Neuron (in vitro differentiated cells): Measurements from ENCODE around the gene P2RX6.

ENCODE experiments used
- H2AFZ ChIP-seq: one replicate; pipeline ENCODE4 v1.6.1; 2013; ENCODE audit warnings: low read depth, mild to moderate bottlenecking, inconsistent platforms, low read length, moderate library complexity
- H3K27me3 ChIP-seq: one replicate; pipeline ENCODE4 v1.6.1; 2013; ENCODE audit warnings: low read length; ENCODE audit not compliant: insufficient read depth
- H3K36me3 ChIP-seq: one replicate; pipeline ENCODE4 v1.6.1; 2013; ENCODE audit warnings: low read length; ENCODE audit not compliant: insufficient read depth
- H3K4me1 ChIP-seq: one replicate; pipeline ENCODE4 v1.6.1; 2013; ENCODE audit warnings: low read length; ENCODE audit not compliant: insufficient read depth
- H3K4me3 ChIP-seq: 2 replicates; pipeline ENCODE4 v1.5.1; 2013; ENCODE audit warnings: mild to moderate bottlenecking, low read length, moderate library complexity
- H3K9me3 ChIP-seq: one replicate; pipeline ENCODE4 v1.6.1; 2013; ENCODE audit warnings: low read length

Gene P2RX6

DNA sequence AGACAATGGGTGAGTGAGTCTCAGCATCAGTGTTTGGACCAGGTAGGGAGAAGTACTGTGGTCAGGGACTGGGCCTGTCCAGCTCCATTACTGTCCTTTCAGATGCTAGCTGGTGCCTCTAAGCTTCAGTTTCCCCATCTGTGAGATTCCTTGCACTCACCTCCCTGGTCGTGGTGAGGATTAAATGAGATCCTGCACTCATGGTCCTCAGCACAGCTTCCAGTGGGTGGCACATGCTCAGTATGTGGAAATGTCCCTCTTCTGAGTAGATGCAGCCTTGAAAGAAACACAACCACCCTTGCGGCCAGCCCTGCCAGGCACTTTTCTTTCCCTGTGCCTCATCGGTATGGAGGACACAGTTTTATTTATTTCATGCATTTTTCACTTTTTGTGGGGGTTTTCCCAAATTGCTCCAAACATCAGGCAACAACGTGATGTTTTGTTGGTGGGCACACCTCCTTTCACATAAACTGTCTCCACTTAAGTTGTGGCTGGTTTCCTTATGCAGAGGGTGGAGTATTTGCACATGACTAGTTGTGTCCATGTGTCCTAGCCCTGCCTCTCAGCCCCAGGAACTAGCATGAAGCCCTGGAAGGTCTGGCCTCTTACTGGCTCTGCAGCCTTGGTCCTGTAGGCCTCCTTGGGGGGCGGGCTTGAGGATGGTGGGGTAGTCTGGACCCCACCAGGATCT lies 31.7 kb upstream of the P2RX6 start:
- Histone ChIP-seq H3K36me3 (peaks cover 23% of the 10 kb centered on the region), H3K27me3 (no peaks in the 10 kb centered on the region), H3K4me1 (peaks cover 11% of the 10 kb centered on the region), H3K4me3 (peak overlapping the region; percentile 86), H3K9me3 (no peaks in the 10 kb centered on the region), H2AFZ (no peak overlapping the region)

DNA sequence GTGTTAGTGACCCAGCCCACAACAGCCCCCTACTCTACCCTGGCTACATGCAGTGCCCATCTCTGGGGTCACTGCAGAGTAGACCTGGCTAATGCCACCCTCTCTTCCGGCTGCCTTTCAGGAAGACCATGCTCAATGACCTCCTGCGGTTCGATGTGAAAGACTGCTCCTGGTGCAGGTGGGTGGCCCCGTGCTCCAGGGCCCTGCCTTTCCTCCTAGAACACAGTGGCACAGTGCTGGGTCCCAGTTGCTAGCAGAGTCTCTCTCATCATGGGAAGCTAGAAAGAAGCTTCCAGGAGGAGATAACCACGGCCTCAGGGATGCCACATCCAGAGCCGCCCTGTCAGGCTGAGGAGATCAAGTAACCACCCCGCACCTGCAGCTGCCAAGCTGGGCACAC lies 29.2 kb upstream of the P2RX6 start:
- peaks cover 26% of the 10 kb centered on the region for H3K36me3 ChIP-seq
- no peaks in the 10 kb centered on the region for H3K9me3 ChIP-seq
- no peak overlapping the region for H2AFZ ChIP-seq
- H3K4me1 ChIP-seq: peaks cover 11% of the 10 kb centered on the region
- H3K4me3 ChIP-seq: no peak overlapping the region
- H3K27me3 ChIP-seq: no peaks in the 10 kb centered on the region

DNA sequence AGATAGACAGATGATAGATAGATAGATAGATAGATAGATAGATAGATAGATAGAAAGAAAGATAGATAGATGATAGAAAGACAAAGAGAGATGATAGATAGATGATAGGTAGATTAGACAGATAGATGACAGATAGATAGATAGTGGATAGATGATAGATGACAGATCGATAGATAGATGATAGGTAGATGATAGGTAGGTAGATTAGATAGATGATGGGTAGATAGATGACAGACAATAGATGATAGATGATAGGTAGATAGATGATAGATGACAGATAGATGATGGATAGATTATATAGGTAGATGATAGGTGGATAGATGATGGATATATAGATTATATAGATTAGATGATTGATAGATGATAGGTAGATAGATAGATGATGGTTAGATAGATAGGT lies 28.6 kb upstream of the P2RX6 start:
- H3K27me3 ChIP-seq: no peaks in the 10 kb centered on the region
- H2AFZ ChIP-seq: no peak overlapping the region
- peaks cover 30% of the 10 kb centered on the region for H3K36me3 ChIP-seq
- no peaks in the 10 kb centered on the region for H3K9me3 ChIP-seq
- H3K4me1 ChIP-seq: peaks cover 7% of the 10 kb centered on the region
- H3K4me3 ChIP-seq: no peak overlapping the region

DNA sequence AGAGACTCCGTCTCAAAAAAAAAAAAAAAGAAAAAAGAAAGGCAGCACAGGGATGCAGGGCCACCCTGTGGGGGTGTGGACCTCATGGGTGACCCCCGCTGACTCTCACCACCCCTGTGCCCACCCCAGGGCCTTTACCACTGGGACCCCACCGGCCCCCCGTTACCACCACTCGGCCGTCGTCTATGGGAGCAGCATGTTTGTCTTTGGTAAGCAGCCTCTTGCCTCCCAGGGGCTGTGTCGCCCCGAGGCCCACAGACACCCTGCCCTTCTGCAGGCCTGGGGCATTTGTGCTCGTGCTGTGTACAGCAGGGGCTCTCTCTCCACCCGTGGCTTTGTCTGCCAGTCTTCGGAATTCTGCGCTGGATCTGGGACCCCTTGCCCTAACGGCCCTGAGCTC lies 27.6 kb upstream of the P2RX6 start:
- H3K36me3 ChIP-seq: peaks cover 36% of the 10 kb centered on the region
- H3K4me3 ChIP-seq: no peak overlapping the region
- no peaks in the 10 kb centered on the region for H3K9me3 ChIP-seq
- peaks cover 5% of the 10 kb centered on the region for H3K4me1 ChIP-seq
- H3K27me3 ChIP-seq: no peaks in the 10 kb centered on the region
- H2AFZ ChIP-seq: no peak overlapping the region

DNA sequence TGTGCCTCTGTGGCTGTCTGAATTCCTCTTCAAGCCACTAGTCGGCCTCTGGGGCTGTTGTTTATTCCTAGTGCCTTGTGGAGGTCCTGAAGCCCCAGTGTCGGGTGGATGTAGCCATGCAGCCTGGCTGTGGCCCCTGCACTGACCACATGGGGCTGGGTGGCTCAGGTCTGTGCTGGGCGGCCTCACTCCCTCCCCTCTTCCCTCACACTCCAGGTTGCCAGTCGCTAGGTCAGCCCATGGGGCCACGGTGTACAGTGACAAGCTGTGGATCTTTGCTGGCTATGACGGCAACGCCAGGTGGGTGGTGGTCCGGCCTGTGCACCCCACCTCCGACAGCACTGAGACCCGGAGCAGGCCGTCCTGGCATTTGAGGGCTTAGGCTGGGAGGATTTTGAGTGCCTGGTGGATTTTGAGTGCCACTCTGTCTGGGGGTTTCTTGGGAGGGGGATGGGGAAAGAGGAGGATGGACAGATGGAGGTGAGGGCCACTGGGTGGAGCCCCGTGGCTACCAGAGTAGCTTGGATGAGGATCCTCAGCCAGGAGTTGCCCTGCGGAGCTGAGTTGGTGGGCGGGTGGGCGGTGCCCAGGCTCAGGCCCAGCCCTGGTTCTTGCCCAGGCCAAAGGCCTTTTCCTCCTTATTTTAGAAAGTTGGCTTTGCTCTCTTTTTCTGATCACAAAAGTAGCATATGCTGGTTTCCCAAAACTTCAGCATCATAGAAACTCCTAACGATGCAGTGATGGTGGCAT lies 26.2 kb upstream of the P2RX6 start:
- H2AFZ ChIP-seq: no peak overlapping the region
- H3K4me3 ChIP-seq: no peak overlapping the region
- H3K36me3 ChIP-seq: peaks cover 44% of the 10 kb centered on the region
- no peaks in the 10 kb centered on the region for H3K4me1 ChIP-seq
- no peaks in the 10 kb centered on the region for H3K27me3 ChIP-seq
- H3K9me3 ChIP-seq: no peaks in the 10 kb centered on the region

DNA sequence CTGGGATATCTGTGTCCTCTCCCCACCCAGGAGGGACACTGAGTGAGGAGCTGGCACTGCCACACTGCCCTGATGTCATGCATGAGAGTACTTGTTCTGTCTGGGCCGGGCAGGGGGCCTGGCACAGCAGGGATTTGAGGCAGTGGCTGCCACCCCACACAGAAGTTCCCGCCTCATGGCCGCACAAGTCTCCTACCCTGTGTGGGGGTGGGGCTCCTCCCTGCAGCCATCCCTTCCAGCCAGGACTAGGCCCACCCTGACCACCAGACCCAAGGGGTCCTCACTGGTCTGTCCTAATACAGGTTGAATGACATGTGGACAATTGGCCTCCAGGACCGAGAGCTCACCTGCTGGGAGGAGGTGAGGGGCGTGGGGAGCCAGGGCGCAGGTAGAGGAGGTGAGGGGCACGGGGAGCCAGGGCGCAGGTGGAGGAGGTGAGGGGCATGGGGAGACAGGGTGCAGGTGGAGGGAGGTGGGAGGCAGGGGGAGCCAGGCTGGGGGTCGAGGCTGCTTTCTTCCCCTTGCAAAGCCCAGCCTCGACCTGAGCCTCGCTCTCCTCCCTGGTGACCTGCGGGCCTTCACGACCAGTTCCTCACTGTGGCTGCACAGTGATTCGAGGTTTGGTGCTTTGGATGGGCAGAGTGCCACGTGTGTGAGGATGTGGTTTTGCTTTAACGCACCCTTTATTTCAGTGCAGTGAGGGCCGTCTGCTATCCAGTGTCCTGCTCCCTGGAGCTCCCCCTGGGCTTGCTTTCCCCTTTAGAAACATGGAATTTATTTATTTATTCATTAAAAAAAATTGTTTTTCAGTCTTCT lies 25.4 kb upstream of the P2RX6 start:
- Histone ChIP-seq H3K27me3 (no peaks in the 10 kb centered on the region), H3K4me3 (no peak overlapping the region), H3K9me3 (no peaks in the 10 kb centered on the region), H3K36me3 (peaks cover 41% of the 10 kb centered on the region), H2AFZ (no peak overlapping the region), H3K4me1 (no peaks in the 10 kb centered on the region)

DNA sequence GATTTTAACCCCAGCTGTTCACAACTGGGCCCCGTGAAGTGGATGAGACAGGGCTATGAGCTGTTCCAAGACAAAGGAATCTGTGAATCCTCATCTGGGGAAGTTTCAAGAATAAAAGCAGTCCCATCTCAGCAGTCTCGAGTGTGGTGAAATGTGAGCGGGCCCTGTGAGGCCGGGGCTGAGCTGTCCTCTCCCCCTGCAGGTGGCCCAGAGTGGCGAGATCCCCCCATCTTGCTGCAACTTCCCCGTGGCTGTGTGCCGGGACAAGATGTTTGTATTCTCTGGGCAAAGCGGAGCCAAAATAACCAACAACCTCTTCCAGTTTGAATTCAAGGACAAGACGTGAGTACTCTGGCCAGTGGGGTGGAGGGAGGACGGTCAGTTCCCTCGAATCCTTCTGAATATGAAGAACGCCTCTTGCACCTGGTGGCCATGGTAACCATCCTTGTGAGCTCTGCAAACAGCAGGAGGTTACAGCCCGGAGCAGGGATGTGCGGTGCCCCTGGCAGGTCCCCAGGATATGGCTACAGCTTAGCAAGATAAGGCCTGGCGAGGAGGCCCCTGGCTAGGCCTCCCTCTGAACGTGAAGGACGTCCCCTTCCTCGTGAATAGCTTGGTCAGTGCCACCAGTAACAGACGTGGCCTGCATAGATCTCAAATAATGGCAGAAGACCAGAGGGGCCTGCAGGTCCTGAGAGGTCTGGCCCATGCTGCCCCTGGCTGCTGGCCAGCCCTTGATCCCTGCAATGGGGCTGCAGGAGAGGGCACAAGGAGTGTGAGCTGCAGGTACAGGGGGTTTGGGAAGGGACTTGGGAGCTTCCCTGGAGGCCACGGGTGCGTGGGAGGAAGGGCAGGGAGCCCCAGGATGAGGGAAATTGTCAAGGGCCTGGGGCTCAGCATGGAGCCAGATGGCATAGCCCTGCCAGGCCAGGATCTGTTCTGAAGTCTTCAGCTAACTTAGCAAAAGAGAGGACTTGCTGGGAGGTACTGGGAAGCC lies 24.5 kb upstream of the P2RX6 start:
- Histone ChIP-seq H3K36me3 (peaks cover 42% of the 10 kb centered on the region), H3K4me3 (no peak overlapping the region), H2AFZ (no peak overlapping the region), H3K9me3 (no peaks in the 10 kb centered on the region), H3K4me1 (no peaks in the 10 kb centered on the region), H3K27me3 (no peaks in the 10 kb centered on the region)

DNA sequence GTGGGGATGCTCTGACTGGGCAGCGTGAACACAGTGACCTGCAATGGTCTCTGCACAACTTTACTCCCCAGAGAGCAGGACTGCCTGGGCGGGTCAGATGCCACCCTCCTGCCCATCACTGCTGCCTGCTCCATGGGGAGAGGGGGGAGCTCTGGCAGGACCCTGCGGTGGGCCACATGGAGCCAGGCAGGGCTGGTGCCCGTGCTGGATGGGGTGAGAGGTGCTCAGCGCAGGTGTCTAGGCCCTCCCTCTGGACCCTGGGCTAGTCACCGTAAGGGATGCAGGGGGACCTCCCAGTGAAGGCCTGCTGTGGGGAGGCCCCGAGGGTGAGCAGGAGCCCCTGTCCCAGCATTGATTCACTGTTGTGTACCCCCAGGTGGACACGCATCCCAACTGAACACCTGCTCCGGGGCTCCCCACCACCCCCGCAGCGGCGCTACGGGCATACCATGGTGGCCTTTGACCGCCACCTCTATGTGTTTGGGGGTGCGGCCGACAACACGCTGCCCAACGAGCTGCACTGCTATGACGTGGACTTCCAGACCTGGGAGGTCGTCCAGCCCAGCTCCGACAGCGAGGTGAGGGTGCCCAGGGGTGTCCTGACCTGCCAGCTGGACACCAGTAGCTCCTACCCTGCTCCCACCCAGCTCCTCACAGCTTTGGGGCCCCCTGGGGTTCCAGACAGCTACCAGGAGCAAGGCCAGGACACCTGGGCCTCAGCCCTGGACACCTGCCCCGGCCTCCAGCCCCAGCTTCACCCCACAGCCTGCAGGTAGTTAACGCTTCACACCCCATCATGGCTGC lies 23.5 kb upstream of the P2RX6 start:
- no peaks in the 10 kb centered on the region for H3K27me3 ChIP-seq
- H3K36me3 ChIP-seq: peaks cover 37% of the 10 kb centered on the region
- no peak overlapping the region for H3K4me3 ChIP-seq
- H3K4me1 ChIP-seq: no peaks in the 10 kb centered on the region
- H3K9me3 ChIP-seq: no peaks in the 10 kb centered on the region
- no peak overlapping the region for H2AFZ ChIP-seq

DNA sequence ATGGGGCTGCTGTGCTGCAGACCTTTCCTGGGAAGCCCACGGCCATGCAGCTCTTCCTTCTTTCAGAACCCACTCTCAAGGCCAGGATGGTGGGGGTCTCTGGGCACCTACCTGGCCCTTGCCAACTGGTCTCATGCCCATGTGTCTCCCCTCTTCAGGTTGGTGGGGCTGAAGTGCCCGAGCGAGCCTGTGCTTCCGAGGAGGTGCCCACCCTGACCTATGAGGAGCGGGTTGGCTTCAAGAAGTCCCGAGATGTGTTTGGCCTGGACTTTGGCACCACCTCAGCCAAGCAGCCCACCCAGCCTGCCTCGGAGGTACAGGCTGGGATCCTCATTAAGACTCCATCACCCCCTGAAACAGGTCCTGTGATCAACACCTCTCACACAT lies 22.9 kb upstream of the P2RX6 start:
- Histone ChIP-seq H3K4me3 (no peak overlapping the region), H3K36me3 (peaks cover 38% of the 10 kb centered on the region)

DNA sequence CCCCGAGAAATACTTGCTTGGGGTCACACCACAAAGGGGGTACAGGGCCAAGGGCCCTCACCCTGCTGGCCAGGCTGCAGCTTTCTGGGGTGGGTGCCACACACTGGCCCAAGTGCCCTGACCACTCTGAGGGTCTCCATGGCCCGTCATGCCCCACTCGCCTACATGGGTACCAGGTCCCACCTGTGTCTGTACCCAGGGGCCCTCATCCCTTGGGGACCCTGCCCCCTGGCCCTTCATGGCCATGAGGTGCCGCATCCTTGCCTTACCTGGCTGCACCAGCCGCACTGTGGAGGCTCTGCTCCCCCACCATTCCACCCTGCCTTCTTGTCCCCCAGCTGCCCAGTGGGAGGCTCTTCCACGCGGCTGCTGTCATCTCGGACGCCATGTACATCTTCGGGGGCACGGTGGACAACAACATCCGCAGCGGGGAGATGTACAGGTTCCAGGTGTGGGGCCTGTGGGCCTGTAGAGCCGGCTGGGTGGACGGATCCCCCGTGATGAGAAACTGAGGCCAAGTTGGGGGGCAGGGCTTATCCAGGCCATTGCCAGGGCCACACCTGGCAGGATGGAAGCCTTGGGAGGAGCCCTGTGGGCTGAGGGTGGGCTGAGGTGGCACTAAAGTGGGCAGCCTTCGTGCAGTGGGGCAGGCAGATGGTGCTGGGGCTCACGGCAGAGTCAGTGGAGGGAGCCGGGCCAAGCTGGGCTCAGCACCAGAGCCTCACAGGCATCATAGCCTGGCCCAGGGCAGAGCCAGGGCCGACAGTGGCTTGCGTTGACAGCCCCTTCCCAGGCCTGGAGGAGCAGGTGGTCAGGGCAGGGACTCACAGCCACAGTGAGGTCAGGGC lies 22.3 kb upstream of the P2RX6 start:
- Histone ChIP-seq H2AFZ (no peak overlapping the region), H3K9me3 (no peaks in the 10 kb centered on the region), H3K4me1 (no peaks in the 10 kb centered on the region), H3K27me3 (no peaks in the 10 kb centered on the region), H3K36me3 (peaks cover 39% of the 10 kb centered on the region), H3K4me3 (no peak overlapping the region)

More for the DNA sequence above, 22.9 kb upstream of the P2RX6 start:
- Histone ChIP-seq H2AFZ (no peak overlapping the region), H3K9me3 (no peaks in the 10 kb centered on the region), H3K27me3 (no peaks in the 10 kb centered on the region), H3K4me1 (no peaks in the 10 kb centered on the region)

DNA sequence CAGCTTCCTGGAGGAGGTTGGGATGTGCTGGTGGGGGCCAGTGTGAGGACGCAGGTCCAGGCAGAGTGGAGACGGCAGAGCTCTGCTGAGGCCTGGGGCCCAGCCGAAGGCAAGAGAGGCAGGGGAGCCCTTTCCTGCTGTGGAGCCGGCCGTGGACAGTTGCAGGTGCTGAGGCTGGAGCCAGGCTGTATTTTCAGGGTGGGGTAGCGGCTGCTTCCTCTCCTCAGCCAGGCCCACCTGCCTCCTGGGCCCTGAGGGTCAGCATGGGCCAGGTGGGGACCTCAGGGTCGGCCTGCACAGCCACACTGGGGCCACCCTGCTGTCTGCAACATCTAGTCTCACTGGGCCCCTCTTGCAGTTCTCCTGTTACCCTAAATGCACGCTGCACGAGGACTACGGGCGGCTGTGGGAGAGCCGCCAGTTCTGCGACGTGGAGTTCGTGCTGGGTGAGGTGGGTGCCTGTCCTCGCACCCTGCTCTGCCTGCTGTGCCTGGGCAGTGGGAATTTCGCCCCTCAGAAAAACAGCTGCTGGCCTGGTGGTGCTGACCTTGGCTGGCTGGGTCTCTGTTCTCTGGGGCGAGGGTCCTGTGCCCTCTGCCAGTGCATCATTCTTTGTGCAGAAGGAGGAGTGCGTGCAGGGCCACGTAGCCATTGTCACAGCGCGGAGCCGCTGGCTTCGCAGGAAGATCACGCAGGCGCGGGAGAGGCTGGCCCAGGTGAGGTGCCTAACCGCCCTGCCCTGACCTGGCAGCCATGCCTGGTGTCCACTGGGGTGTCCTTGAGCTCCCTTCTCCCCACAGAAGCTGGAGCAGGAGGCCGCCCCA lies 21.4 kb upstream of the P2RX6 start:
- Histone ChIP-seq H2AFZ (no peak overlapping the region), H3K36me3 (peaks cover 41% of the 10 kb centered on the region), H3K27me3 (no peaks in the 10 kb centered on the region), H3K4me1 (no peaks in the 10 kb centered on the region), H3K9me3 (no peaks in the 10 kb centered on the region), H3K4me3 (no peak overlapping the region)
